Neural progenitor cell (in vitro differentiated cells): ENCODE measurements around the gene FRYL. TPM values are rescaled to one million over a fixed set of nuclear protein-coding genes. Genes with fewer than 3 reads are reported as not detected.

Source experiments
- DNase-seq: peaks from one replicate; pipeline ENCODE4 v3.0.0-alpha.2; 2016; ENCODE audit warnings: low spot score
- H2AFZ ChIP-seq: fragments of 200-600 bp; sonication (generic); replicated peaks from 2 replicates; pipeline ENCODE4 v1.6.1; 2016; ENCODE audit warnings: antibody characterized with exemption
- H3F3A ChIP-seq: fragments of 200-600 bp; sonication (generic); 2 replicates; pipeline ENCODE4 v1.6.1; 2016; ENCODE audit warnings: antibody characterized with exemption, low read depth
- H3K27ac ChIP-seq: fragments of 200-600 bp; sonication (generic); 2 replicates; pipeline ENCODE4 v1.5.1; 2016; ENCODE audit warnings: mild to moderate bottlenecking
- H3K27me3 ChIP-seq: fragments of 200-600 bp; sonication (generic); 2 replicates; pipeline ENCODE4 v1.6.1; 2016; ENCODE audit warnings: mild to moderate bottlenecking, moderate library complexity
- H3K36me3 ChIP-seq: fragments of 200-600 bp; sonication (generic); 2 replicates; pipeline ENCODE4 v1.5.1; 2016
- H3K4me1 ChIP-seq: fragments of 200-600 bp; sonication (generic); 2 replicates; pipeline ENCODE4 v1.6.1; 2016; ENCODE audit warnings: mixed run types
- H3K4me2 ChIP-seq: fragments of 200-600 bp; sonication (generic); 2 replicates; pipeline ENCODE4 v1.6.1; 2016
- H3K4me3 ChIP-seq: fragments of 200-600 bp; sonication (generic); 2 replicates; pipeline ENCODE4 v1.5.1; 2016
- H3K79me2 ChIP-seq: fragments of 200-600 bp; sonication (generic); 2 replicates; pipeline ENCODE4 v1.6.1; 2016; ENCODE audit warnings: low read depth
- H3K9ac ChIP-seq: fragments of 200-600 bp; sonication (generic); 2 replicates; pipeline ENCODE4 v1.6.1; 2016
- H3K9me3 ChIP-seq: fragments of 200-600 bp; sonication (generic); 2 replicates; pipeline ENCODE4 v1.5.1; 2016; ENCODE audit warnings: low read depth
- H4K20me1 ChIP-seq: fragments of 200-600 bp; sonication (generic); 2 replicates; pipeline ENCODE4 v1.6.1; 2016; ENCODE audit warnings: low read depth
- H3K27ac Mint-ChIP-seq: 3 replicates; pipeline ENCODE4 v1.8.0; 2021; ENCODE audit warnings: mixed read lengths
- H3K27me3 Mint-ChIP-seq: 2 replicates; pipeline ENCODE4 v1.8.0; 2022; ENCODE audit warnings: low read depth, mild to moderate bottlenecking, inconsistent platforms, moderate library complexity, mixed read lengths; ENCODE audit not compliant: insufficient read depth
- H3K36me3 Mint-ChIP-seq: 3 replicates; pipeline ENCODE4 v1.8.0; 2021; ENCODE audit warnings: mixed read lengths
- H3K4me1 Mint-ChIP-seq: 3 replicates; pipeline ENCODE4 v1.8.0; 2021; ENCODE audit warnings: mixed read lengths
- H3K4me3 Mint-ChIP-seq: 3 replicates; pipeline ENCODE4 v1.8.0; 2021; ENCODE audit warnings: mild to moderate bottlenecking, moderate library complexity, mixed read lengths
- H3K9me3 Mint-ChIP-seq: 3 replicates; pipeline ENCODE4 v1.8.0; 2020; ENCODE audit warnings: mixed read lengths
- EZH2 ChIP-seq: fragments of 200-600 bp; sonication (generic); IDR thresholded peaks from 2 replicates; pipeline ENCODE4 v1.6.1; 2017; ENCODE audit warnings: antibody characterized with exemption, mild to moderate bottlenecking, moderate library complexity
- EZH2phosphoT487 ChIP-seq: fragments of 200-600 bp; sonication (generic); IDR thresholded peaks from 2 replicates; pipeline ENCODE4 v1.6.1; 2017; ENCODE audit warnings: antibody characterized with exemption
- total RNA-seq: library from RNA; depleted of rRNA; stranded (reverse); fragments of >200 nt; gene quantifications from 2 replicates; pipeline ENCODE4 v1.2.3, GENCODE V29; 2015; ENCODE audit warnings: low replicate concordance
- TF ChIP-seq, protein P1 (sequence below): fragments of 200-600 bp; sonication (generic); IDR thresholded peaks from 2 replicates; pipeline ENCODE4 v1.5.1; 2017; ENCODE audit warnings: antibody characterized with exemption, mild to moderate bottlenecking

Gene FRYL
- total RNA-seq, 1 donor from 2014 or later = 70.5 TPM

- Histone ChIP-seq H3F3A (no peaks in the 10 kb centered on the region), H3K4me2 (no peak overlapping the region), H3K27me3 (no peaks in the 10 kb centered on the region), H3K27ac (no peak overlapping the region), H3K79me2 (no peaks in the 10 kb centered on the region), H3K36me3 (no peaks in the 10 kb centered on the region), H3K4me1 (peaks cover 3% of the 10 kb centered on the region), H3K9ac (no peak overlapping the region), H3K4me3 (no peak overlapping the region), H4K20me1 (peaks cover 3% of the 10 kb centered on the region), H2AFZ (no peak overlapping the region), H3K9me3 (no peaks in the 10 kb centered on the region)
- TF ChIP-seq EZH2phosphoT487 = no peak
- TF ChIP-seq EZH2 = no peak
- TF ChIP-seq, protein P1, sequence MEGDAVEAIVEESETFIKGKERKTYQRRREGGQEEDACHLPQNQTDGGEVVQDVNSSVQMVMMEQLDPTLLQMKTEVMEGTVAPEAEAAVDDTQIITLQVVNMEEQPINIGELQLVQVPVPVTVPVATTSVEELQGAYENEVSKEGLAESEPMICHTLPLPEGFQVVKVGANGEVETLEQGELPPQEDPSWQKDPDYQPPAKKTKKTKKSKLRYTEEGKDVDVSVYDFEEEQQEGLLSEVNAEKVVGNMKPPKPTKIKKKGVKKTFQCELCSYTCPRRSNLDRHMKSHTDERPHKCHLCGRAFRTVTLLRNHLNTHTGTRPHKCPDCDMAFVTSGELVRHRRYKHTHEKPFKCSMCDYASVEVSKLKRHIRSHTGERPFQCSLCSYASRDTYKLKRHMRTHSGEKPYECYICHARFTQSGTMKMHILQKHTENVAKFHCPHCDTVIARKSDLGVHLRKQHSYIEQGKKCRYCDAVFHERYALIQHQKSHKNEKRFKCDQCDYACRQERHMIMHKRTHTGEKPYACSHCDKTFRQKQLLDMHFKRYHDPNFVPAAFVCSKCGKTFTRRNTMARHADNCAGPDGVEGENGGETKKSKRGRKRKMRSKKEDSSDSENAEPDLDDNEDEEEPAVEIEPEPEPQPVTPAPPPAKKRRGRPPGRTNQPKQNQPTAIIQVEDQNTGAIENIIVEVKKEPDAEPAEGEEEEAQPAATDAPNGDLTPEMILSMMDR = no peak
- Mint-ChIP-seq H3K4me3 (no peak overlapping the region), H3K9me3 (no peaks in the 10 kb centered on the region), H3K27ac (no peak overlapping the region), H3K36me3 (peaks cover 5% of the 10 kb centered on the region), H3K4me1 (no peaks in the 10 kb centered on the region), H3K27me3 (no peaks in the 10 kb centered on the region)
- DNase-seq = no peak
These were observed 176.0 kb downstream of the FRYL start for GRCh38 chr4:48604041-48604440.

DNA sequence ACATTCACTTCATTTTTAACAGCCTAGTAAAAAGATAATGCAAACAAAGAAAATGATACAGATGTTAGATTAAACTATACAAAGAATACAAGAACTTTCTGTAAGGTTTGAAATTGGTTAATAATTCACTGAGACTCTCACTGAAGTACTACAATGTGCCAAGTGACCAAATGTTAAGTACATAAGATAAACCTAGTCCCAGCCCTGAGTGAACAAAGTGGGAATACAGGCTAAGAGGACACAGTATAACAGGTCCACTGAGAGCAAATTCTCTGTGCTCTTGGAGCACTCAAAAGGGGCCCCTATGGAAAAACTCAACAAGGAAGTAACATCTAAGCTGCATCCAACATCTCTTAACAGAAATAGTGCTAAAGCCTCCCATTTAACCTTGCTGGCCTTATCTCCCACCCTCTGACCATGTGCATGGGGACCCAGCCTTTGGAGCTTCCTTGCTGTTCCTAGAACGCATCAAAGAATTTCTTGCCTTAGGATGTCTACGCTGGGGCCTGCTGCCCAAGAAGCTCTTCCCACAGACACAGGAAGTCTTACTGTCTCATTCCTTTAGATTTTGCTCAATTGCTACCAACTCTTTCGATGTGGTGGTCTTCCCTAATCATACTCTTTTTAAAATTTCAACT is 176.6 kb downstream of the FRYL start:
- H3K27me3 ChIP-seq = no peaks in the 10 kb centered on the region
- no peaks in the 10 kb centered on the region for H3K9me3 ChIP-seq
- no peak overlapping the region for H3K27ac Mint-ChIP-seq
- no peaks in the 10 kb centered on the region for H3K27me3 Mint-ChIP-seq
- H3K4me3 ChIP-seq = no peak overlapping the region
- peaks cover 3% of the 10 kb centered on the region for H4K20me1 ChIP-seq
- no peak overlapping the region for H3K27ac ChIP-seq
- H2AFZ ChIP-seq = no peak overlapping the region
- no peaks in the 10 kb centered on the region for H3K9me3 Mint-ChIP-seq
- H3K4me3 Mint-ChIP-seq = no peak overlapping the region
- H3F3A ChIP-seq = no peaks in the 10 kb centered on the region
- no peak for DNase-seq
- no peak overlapping the region for H3K4me2 ChIP-seq
- H3K36me3 ChIP-seq = no peaks in the 10 kb centered on the region
- no peak overlapping the region for H3K9ac ChIP-seq
- H3K4me1 Mint-ChIP-seq = no peaks in the 10 kb centered on the region
- H3K36me3 Mint-ChIP-seq = peaks cover 7% of the 10 kb centered on the region
- TF ChIP-seq EZH2 = no peak
- TF ChIP-seq EZH2phosphoT487 = no peak
- TF ChIP-seq, protein P1 = no peak
- peaks cover 3% of the 10 kb centered on the region for H3K4me1 ChIP-seq
- no peaks in the 10 kb centered on the region for H3K79me2 ChIP-seq

DNA sequence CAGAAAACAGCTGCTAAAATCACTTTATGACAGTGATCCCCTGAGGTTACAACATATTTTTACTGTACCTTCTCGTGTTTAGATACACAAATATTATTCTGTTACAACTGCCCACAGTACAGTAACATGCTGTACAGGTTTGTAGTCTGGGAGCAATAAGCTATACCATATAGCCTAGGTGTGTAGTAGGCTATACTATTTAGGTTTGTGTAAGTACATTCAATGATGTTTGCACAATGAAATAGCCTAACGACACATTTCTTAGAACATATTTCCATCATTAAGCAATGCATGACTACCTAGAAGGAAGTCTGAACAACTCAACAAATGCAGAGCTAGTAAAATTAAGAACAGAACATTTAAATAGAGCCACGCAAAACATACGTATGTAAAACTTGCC is 177.3 kb downstream of the FRYL start:
- Histone ChIP-seq H3K9me3 (no peaks in the 10 kb centered on the region), H3K4me1 (peaks cover 3% of the 10 kb centered on the region), H3K36me3 (no peaks in the 10 kb centered on the region), H3K4me2 (no peak overlapping the region), H2AFZ (no peak overlapping the region), H3K79me2 (no peaks in the 10 kb centered on the region), H3K4me3 (no peak overlapping the region), H3K27ac (no peak overlapping the region), H3K27me3 (no peaks in the 10 kb centered on the region), H3F3A (no peaks in the 10 kb centered on the region), H4K20me1 (peaks cover 3% of the 10 kb centered on the region), H3K9ac (no peak overlapping the region)
- Mint-ChIP-seq H3K4me1 (no peaks in the 10 kb centered on the region), H3K36me3 (peaks cover 7% of the 10 kb centered on the region), H3K27me3 (no peaks in the 10 kb centered on the region), H3K9me3 (no peaks in the 10 kb centered on the region), H3K4me3 (no peak overlapping the region), H3K27ac (no peak overlapping the region)
- TF ChIP-seq, protein P1 = no peak
- TF ChIP-seq EZH2 (no peak), EZH2phosphoT487 (no peak)
- no peak for DNase-seq
